CD4-positive, alpha-beta T cell treated with Interleukin-2 at 100 ng/mL for 4 hours (primary cell): Measurements from ENCODE around the gene SLC9B2.

Experiments used
- DNase-seq: peaks from one replicate; pipeline ENCODE4 v3.0.0-alpha.2; 2020; ENCODE audit warnings: low spot score

SLC9B2 gene

DNA sequence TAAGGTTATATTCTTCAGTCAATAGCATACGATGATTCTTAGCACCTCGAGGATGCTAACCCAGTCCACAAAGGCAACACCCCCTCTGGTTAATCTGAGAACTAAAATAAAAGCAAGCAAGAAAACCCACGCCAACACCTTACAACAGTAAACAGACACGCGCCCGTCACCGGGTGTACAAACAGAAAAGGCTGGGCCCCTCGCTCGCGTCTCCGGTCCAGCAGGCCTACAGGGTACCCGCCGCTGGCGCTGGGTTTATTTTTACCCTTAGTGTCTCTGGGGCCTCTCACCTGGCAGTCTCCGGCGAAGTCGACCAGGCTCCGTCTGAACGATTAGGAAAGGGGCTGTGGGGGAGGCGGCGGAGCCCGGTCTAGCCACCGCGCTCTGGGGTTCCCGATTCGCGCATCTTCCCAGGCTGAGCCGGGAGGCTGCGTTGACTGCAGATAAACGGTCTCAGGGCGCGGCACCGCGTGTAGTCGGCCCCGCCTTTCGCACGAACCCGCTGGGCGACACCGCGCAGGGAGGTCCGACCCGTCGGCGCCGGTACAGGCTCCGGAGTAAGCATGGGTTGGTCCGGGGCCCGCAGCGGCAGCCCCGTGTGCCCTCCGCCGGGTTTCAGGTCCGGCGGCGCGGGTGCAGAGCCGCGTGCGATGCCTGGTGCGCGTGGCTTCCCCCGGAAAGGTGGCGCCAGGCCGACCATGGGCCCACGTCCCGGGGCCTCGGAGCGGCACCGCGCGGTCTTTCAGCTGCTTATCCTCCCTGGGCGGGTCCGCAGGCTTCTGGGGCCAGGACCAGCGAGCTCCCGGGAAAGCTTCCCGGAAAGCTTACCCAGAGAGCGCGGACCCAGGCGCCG, 441 bp downstream of the SLC9B2 start:
- peak; percentile 75 for DNase-seq

DNA sequence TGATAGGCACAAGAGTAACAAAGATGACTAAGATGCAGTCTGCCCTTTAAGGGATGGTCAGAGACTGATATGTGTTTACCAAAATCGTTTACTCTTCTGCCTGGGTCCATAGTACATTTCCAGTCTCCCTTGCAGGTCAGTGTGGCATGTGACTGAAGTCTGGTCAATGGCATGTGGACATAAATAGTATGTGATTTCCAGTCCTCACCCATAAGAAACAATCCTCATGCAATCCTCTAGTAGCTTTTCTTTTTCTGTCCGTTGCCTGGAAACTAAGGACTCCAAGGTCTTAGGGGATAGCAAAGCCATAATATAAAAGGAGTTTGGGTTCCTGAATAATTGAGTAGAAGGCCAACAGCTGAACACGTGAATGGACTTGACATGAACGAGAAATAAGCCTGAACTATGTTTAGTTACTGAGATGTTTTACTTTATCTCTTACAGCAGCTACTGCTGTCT, 1.1 kb downstream of the SLC9B2 start:
- DNase-seq: no peak

DNA sequence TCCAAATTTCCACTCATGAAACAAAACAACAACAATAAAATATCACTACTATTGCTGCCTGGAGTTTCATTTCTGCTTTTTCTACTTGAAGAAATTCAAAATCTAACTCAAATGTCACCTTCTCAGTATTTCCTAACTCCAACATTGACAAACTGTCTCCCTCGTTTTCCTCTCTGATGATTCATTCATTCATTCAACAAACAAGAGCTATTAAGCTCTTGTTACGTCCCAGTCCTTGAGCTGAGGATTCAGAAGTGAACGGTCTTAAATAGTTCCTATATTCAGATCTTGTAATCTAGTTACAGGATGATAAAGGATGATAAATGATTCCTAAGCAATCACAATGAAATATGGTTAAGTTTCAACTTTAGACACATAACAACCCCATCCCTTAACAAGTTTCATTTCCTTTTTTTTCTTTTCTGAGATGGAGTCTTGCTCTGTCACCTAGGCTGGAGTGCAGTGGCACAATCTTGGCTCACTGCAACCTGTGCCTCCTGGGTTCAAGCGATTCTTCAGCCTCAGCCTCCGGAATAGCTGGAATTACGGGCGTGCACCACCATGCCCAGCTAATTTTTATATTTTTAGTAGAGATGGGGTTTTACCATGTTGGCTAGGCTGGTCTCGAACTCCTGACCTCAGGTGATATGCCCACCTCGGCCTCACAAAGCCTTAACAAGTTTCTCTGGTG, 1.7 kb downstream of the SLC9B2 start:
- DNase-seq: no peak

DNA sequence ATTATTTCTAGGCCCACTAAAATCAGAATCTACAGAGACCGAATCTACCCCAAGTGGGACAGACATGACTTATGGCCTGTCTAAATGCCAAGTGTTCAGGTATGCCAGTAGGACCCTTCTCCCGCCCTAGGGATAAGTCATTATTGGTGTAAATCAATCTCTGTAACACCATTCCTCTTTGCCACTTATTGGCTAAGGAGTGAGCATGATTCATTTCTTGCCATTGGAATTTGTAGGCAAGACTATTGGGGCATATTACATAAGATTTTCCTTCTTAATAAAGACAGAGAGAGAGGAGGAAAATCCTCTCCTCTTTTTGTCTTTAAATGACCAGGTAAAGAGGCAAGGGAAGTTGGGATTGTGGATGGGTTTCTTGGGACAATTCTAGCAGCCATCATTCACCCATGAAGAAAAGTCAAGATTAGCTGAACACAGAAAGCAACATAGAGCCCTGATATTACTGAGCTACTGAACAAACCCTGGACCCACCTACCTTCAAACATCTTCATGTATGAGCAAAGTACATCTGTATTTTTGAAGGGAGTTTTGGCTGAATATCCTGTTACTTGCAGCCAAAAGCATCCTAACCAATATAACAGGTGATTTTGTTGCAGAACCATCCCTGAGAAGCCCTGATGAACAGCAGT, 2.6 kb downstream of the SLC9B2 start:
- DNase-seq: no peak

DNA sequence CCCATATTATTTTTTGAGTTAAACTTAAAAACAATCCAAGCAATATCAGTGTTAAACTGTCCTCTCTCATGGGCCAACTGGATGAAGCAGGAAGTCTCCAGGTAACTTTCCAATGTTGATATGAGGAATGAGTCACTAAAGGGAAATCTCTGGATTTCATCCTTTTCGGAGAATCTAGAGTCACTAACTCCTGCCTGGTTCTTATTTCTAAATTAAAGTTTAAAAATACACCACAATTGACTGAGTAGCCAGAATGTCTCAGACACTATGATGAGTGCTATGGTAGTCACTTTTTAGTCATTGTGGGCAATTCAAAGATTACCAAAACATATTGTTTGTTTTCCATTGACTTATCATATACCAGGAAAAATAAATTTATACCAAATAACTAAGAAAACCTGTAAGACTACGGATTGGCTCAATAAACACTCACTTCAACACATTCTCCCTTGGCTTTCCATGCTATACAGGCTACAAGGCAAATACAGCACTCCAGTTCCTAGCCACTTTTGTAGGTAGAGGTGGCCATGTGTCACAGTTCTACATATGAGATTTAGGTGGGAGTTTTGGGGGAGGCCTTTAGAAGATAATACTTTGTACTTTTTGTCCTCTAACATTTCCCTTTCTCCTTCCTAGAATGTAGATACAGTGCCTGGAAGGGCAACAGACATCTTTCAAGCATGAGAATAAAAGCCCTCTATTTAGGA, 8.6 kb downstream of the SLC9B2 start:
- DNase-seq: no peak

DNA sequence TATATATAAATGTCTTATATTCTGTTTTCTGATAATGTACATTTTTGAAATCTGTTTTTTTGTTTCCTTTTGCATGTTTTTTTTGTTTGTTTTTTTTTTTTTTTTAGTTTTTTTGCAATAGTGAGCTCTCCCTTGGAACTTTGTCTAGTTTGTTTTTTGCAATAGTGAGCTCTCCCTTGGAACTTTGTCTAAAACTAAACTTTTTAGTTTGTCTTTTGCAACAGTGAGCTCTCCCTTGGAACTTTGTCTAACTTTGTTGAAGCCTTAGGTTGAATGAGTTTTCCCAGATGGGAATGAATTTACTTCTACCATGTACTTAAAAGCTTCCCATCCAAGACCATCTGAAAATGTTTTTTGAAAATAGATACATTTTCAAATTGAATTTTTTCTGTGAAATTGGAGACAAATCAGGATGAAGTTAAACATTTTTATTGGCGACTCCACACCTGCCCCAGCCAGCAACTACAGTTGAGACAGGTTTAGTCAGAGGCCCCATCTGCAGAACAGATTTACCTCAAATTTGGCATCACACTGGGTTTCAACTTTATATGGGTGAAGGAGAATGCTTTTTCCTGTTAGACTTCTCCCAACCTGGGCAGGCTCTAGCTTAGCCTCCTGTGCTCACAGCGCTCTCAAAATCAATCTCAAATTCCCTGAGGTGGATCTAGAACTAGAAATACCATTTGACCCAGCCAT, 16.0 kb downstream of the SLC9B2 start:
- no peak for DNase-seq

DNA sequence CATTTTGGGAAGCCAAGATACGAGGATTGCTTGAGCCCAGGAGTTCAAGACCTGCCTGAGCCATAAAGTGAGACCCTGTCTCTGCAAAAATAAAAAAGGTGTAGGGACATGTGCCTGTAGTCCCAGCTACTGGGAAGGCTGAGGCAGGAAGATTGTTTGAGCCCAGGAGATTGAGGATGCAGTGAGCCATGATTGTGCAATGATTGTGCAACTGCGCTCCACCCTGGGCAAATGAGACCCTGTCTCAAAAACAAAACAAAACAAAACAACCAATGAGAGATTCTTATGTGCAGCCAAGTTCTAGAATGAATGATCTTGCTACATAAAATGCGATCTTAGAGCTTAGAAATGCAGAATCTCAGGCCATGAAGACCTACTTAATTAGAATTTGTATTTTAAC, 22.5 kb downstream of the SLC9B2 start:
- no peak for DNase-seq

DNA sequence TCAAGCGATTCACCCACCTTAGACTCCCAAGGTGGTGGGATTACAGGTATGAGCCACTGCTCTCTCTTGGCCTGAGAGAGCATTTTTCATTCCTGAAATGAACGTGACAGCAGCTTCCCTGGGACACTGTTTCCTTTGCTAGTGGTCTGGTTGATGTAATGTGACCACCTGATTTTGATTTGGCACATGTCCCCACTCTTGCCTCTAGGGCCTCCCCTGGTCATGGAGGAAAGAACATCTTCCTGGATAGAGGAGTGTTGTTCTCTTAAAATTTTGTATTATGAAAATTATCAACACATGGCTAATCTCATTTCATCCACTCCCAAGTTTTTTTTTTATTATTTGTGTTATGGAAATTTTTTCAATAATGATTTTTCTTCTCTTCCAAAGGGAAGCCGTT, 23.8 kb downstream of the SLC9B2 start:
- DNase-seq: no peak

DNA sequence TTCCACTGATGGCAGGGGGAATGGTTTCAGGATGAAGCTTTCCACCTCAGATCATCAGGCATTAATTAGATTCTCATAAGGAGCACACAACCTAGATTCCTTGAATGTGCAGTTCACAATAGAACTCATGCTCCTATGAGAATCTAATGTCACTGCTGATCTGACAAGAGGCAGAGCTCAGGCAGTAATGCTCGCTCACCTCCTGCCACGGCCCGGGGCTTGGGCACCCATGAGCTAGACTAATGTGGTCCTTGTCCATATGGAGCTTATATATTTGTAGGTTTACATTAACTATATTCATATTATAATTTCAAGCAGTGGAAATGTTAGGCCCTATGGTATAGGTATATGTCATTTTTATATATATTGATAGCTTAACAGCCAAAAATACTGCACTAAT, 24.4 kb downstream of the SLC9B2 start:
- no peak for DNase-seq

DNA sequence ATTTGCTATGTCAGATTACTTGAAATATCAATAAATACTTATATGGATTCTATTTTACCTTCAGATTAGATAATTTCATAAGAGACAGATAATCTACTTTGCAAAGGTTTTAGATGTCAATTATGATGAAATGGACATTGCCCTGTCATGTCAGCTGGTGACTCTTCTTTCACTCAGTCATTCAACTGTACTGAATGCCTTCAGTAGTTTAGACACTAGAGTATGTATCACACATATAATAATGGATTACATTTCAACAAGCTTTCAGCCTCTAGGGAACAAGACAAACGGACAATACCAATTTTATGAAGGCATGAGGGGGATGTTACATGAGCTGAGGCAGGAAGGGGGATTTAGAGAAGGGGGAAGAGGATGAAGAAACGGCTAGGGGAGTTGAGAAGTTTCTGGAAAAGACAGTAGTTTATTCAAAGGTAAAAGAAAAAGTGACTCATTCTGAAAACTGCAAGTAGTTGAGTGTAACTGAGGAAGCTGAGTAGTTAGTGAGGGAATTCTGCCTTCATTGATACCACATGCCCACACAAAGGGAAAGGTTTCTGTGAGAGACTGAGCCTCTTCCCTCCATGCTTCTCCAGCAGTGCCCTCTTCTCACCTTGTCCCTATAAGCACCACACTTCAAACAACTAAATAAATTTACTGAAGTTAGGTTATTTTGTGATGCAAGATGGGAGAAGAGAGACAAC, 25.7 kb downstream of the SLC9B2 start:
- no peak for DNase-seq

DNA sequence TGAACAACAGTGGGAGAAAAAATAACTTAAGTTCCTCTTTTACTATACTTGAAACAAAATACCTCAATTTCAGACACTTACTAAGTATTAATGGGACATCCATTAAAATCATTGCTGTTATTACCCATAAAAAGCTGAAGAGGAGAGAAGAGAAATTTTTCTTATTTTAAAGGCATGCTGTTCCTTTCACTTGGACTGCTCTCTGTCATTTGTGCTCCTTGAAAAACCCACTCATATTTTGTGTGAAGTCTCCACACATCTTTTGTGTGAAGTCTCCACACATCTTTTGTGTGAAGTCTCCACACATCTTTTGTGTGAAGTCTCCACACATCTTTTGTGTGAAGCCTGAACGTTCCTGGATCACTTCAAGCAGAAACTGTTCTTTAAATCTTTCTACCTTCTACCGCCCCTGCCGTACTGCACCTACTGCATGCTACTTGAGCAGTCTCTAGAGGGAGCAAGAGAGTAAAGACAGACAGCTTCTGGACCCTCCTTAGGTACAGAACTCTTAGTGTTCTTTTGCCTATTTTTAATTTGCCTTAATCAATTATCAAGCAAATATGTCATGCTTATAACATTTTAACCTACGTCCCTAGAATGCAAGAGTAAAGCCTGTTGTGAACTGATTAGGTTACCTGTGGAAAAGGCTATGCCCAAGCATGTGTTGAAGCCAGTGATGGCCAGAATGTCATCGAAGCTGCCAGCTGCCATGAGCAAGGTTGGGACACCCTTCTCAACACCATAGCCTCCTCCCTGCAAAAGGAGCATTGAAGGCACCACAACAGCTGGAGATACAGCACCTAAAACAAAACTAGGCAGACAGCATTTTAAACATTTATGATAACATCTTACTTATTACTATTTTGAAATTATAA, 29.9 kb downstream of the SLC9B2 start:
- peak; percentile 65 for DNase-seq

DNA sequence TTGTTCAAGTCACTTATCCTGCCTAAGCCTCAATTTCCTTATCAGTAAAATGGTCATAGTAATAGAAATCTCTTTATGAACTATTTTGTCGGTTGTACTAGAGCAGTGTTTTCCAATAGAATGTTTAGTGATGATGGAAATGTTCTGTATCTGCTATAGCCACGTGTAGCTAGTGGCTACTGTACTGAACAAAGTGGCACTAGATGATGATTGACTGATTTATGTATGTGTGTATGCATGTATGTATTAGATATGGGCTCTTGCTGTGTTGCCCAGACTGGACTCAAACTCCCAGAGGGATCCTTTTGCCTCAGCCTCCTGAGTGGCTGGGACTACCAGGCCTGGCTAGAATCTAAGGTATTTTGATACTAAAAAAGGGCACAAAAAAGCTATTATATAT, 32.4 kb downstream of the SLC9B2 start:
- DNase-seq: no peak

DNA sequence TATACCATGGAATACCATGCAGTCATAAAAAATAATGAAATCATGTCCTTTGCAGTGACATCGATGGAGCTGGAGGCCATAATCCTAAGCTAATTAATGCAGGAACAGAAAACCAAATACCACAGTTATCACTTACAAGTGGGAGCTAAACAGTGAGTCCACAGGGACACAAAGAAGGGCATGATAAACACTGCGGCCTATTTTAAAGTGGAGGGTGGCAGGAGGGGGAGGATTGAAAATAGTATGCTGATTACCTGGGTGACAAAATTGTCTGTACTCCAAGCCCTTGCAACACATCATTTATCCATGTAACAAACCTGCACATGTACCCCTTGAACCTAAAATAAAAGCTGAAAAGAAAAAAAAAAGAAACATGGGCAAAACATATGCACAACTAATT, 40.4 kb downstream of the SLC9B2 start:
- no peak for DNase-seq

DNA sequence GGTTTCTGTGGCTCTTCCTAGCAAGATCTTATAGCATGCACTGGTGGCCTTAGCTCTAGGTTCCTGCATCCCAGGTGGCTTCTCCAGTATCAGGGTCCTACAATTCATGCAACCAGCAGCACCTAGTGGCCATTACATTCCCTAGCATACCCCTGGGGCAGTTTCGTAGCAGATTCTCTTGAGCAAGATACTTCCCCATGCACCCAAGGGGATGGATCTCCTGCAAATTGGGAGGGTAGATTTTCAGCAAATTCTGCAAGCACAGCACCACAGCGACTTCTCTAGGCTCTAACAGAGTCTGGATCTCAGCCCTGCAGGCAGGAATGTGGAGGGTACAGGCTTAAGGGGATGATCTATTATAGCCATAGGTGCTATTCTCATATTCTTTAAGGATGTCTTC, 44.0 kb downstream of the SLC9B2 start:
- DNase-seq: no peak

DNA sequence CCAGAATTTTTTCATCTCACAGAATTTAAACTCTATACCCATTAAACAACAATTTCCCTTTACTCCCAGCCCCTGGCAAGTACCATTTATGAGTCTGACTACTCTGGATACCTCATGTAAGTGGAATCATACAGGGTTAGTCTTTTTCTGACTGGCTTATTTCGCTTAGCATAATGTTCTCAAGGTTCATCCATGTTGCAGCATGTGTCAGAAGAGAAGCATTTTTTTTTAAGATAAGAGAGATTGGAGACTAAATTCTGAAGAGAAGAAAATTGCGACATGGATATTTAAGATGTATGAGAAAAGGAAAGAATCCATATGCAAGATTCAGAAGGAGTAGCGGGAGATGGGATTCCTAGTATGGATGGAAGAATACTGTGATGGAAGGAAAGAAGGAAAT, 45.8 kb downstream of the SLC9B2 start:
- DNase-seq: no peak

DNA sequence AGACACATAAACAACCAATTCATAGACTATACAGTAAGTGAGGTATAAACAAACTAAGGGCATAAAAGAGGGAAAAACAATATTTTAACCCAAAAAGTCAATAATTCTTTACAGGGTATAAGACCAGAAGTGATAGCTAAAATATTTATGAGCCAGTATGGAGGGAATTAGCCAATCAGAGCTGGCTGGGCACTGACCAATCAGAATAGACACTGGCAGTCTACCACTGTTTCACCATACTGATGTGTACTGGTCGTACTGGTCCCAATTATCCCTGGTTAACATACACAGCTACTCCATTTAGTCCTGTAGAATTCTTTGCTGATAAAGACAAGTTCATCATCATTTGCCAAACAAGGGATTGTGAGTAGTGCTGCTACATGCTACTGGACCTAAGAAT, 47.3 kb downstream of the SLC9B2 start:
- no peak for DNase-seq

DNA sequence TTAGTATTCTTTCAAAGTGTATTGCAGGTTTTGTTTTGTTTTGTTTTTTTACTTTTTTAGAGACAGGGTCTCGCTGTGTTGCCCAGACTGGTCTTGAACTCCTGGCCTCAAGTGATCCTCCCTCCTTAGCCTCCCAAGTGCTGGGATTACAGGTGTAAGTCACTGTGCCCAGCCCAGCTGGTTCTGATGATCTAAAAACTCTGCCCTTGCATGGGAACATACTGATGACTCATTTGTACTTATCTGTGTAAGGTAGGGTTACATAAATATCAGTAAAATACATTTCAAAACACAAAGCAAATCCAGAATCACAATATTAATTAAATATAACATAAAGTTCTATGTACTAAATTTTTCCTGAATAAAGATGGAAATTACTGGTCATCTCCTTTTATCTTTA, 49.7 kb downstream of the SLC9B2 start:
- no peak for DNase-seq

DNA sequence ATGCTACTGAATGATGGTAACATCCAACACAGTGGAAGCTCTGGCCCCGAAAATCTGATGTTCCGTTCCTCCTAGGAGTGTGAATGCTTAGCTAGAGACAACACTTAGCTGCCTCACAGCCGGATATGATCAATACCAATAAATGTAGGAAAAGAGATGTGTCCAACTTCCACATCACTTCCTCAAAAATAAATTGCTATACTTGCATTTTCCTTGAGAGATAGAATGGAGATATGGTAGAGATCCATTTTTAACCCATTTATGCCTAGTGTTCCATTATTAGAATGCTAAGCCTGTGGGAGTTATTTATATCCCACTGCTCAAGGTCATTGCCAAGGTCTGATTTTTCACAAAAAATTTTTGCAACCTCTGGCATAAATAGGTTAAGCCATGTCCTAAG, 51.6 kb downstream of the SLC9B2 start:
- no peak for DNase-seq

DNA sequence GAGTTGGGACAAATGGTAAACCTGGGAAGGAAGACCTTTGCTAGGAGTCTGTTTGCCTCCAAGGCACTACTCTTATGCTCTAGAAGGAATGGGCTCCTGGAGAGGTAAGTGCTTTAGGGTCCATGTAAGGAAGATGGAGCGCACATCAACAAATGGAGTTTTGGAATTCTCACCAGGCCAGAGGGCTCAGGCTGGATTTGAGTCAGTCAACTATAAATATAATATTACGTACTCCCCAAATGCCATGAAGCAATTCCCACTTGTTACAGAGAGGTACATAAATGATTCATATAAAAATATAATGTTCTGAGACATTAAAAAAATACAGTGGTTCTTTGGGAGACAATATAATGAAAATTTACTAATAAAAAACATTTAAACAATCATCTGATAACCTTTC, 55.4 kb downstream of the SLC9B2 start:
- DNase-seq: no peak
